ENCODE results near the gene CHD1. TPM values are rescaled to one million over a fixed set of nuclear protein-coding genes. Genes with fewer than 3 reads are reported as not detected.
A peak's percentile ranks its signal among the peaks of the same experiment; 100 is the strongest.

Gene CHD1
- total RNA-seq, 1 donor from 2014 or later: 11.5 TPM

DNA sequence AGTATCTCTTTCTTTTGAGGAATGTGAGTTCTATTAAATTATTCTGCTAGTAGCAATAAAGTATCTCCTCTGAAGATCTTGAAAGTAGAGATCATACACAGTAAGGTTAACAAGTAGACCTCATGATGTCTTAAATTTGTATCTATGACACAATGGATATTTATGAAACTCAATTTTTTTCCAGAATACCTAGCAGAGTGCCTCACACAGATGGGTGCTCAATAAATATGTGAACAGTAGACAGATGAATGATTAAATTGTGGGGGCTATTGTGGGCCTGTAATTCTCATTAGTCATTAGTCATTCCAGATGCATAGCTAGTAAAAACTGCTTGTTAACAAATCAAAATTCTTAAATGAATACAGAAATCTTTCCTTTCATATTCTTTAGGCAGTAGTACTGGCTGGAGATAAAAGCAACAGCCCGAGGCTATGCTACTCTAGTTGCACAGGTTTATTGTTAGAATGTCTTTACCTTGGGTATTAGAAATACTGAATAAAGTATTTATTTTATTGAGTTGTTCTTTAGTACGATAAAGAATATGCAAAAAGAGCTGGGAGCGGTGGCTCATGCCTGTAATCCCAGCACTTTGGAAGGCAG lies 22.0 kb downstream of the CHD1 start:
- no peak for ATAC-seq
- no peak for DNase-seq
- intact Hi-C loops (cut with micrococcal nuclease): loop anchor here (2.0 kb wide), 1 partner anchor 124 kb away; no protein-coding TSS in a partner anchor

DNA sequence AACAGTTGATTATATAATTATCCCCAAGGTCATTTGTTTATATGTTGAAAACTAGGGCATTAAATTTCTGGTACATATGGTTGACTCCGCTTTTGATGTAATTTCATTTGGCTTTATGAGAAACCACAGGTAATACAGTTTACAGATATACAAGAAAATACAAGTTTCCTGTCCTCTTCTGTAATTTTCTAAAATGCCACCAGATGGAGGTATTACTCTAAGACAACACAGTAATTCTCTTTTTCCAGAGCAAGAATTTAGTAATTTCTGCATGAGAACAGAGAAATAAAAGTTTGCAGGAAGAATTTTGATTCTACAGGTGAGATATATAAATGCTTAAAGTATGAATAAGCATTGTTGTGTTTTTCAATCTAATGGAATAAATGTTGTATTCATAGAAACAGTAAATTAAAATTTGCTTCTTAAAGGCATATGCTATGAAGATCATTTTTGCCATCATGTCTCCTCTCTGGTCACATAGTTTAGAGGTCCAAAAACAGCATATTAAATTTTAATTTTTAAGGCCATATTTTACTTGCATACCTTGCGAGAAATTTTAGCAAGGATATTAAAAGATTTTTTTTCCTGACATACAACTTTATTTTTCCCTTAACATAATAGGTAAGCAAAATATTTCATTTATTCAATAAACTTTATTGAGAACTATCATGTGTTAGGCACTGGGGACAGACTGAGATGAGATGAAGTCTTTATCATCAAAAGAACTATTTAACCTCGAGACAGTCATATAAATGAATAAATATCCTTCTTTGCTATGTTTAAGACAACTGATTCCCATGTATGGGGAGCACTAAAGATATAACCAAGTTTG lies 22.7 kb downstream of the CHD1 start:
- DNase-seq: no peak
- intact Hi-C loops (cut with micrococcal nuclease): loop anchor here (2.0 kb wide), 1 partner anchor 125 kb away; no protein-coding TSS in a partner anchor
- ATAC-seq: peak; percentile 32

DNA sequence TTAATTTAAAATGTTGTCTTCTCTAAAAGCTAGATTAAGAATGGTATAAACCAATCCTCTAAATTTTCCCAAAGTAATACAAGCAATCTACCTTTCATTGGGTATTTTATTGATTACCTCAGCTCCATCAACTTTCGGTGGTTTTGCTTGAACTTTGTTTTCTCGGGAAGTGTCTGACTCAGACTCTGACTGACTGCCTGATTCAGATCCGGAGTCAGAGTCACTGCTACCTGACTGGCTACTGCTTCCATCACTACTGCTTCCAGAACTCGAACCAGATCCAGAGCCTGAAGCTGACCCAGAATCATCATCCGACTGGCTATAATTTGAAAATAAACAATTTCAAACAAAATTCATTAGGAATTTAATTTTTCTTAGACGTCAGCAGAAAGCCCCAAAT lies 24.0 kb downstream of the CHD1 start:
- DNase-seq (no peak), ATAC-seq (no peak)
- intact Hi-C loops (cut with micrococcal nuclease): no loop called here

DNA sequence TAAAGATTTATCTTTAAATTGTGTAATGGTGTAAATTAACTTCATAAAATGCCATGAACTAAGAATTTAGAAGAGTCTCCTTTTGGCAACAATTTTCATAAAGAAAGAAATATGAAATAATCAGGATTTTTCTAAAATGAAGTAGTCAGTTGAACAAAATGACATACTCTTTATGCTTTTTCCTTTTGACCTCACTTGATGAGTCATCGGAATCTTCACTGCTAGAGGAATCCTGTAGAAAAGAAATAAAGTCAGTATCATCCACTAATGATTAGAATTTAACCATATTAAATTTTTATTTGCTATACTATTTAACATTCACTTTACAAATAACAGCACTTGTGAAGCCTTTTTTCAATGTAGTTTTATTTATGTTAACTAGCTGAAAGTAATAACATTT lies 26.1 kb downstream of the CHD1 start:
- ATAC-seq (no peak), DNase-seq (no peak)
- intact Hi-C loops (cut with micrococcal nuclease): no loop called here

DNA sequence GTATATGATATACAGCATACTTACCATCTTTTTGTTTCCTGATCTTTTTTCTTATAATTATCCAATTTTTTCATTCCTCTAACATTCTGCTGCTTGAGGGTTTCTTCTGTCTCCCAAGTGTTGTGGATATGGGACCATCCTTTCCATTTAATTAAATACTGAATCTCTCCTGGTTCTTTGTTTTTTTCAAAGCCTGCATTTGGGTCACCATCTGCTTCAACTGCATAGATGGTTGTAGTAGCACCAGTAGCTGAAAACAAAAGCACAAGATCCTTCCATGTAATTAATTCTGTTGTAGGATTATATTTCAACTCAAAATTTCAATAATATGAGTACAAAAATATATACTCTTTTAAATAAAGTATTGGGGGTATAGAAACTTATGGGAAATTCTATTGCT lies 29.4 kb downstream of the CHD1 start:
- intact Hi-C loops (cut with micrococcal nuclease): no loop called here

DNA sequence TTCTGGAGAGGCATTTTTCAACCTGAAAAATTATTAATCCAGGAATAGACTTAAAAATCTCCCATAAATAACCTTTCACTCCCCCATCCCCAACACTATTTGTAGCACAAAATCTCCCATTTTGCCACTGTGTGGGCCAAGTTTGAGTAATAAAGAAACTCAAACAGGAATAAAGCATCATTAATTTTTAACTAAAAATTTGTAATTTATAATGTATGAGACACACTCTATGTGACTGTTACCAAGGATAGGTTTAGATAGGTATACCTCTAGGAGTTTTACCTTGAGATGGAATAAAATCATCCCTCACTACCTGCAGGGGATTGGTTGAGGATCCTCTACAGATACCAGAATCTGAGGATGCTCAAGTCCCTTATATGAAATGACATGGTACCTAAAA lies 30.1 kb downstream of the CHD1 start:
- ATAC-seq (no peak), DNase-seq (no peak)
- intact Hi-C loops (cut with micrococcal nuclease): no loop called here

More for the DNA sequence above, 29.4 kb downstream of the CHD1 start:
- DNase-seq (no peak), ATAC-seq (no peak)

DNA sequence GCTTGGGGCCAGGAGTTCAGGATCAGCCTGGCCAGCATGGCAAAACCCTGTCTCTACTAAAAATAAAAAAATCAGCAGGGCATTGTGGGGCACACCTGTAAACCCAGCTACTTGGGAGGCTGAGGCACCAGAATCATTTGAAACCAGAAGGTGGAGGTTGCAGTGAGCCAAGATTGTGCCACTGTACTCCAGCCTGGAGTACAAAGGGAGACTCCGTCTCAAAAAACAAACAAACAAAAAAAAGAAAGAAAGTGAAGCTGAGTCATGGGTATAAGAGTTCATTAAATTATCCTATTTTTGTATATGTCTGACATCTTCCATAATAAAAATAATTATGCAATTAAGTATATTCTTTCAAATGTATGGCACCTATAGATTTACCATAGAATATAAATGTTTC lies 37.2 kb downstream of the CHD1 start:
- ATAC-seq (no peak), DNase-seq (no peak)
- intact Hi-C loops (cut with micrococcal nuclease): loop anchor here (5.0 kb wide), 1 partner anchor 34 kb away; no protein-coding TSS in a partner anchor

DNA sequence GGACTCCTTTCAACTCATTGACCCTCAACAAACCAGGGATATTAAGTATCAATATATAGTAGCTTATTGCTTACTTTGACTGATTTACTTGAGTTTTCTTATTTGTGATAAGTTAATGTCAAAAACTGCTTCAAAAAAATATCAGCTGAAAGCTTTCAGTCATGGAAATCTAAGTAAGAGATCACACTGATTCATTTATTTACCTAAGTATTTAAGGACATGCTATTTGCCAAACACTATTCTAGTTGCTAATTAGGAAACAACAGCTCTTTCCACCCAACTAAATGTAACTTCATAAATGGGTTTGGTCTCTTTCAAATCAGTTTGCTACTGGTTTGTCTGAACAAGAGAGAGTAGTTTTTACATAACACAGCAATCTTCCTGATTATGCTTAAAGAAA lies 48.2 kb downstream of the CHD1 start:
- no peak for ATAC-seq
- intact Hi-C loops (cut with micrococcal nuclease): no loop called here
- no peak for DNase-seq

DNA sequence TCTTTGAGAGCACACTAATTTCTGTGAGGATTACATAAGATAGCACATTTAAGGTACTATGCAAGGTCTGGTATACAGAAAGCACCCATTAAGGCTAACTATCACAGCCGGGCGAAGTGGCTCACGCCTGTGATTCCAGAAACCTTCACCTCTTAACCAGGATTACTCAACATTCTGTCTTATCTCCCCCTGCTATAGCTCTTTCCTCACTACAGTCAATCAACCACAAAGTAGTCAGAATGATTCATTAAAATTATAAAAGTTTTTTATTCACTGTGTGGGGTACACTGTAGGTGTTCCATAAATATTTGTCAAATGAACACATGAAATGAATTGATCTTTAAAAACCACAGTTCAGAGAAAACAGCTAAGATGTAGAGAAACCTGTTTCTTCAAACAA lies 48.7 kb downstream of the CHD1 start:
- DNase-seq: no peak
- no peak for ATAC-seq

DNA sequence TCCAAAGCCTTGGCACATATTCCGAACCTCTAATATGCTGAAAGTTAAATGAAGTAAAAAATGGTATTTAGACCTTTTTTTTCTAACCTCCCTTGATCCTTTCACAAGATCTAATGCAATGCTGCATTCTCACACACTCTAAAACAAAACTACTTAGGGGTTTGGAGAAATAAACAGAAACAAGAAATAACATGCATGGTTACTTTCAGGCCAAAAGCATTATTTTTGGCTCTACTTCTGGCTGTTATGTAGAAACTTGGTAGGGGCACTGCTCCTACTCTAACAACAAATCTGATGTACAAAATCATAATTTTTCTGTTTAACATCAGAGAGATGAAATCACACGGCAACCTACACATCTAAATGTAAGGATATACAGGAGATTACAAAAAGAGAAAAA lies 51.2 kb downstream of the CHD1 start:
- DNase-seq (no peak), ATAC-seq (no peak)
- intact Hi-C loops (cut with micrococcal nuclease): no loop called here

More for the DNA sequence above, 48.7 kb downstream of the CHD1 start:
- intact Hi-C loops (cut with micrococcal nuclease): no loop called here

DNA sequence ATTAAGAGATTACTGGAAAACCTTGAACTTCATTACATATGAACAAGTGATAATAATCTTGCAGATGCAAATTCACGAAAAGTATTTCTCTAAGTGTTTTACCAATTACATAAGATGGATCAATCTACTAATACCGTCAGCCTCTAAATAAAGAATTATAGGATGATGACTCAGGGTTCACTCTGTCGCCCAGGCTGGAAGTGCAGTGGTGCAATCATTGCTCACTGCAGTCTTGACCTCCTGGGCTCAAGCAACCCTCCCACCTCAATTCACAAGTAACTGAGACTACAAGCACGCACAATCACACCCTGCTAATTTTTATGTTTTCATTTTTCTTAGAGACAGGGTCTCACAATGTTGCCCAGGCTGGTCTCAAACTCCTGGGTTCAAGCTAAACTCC lies 56.1 kb downstream of the CHD1 start:
- intact Hi-C loops (cut with micrococcal nuclease): no loop called here
- ATAC-seq (no peak), DNase-seq (no peak)

DNA sequence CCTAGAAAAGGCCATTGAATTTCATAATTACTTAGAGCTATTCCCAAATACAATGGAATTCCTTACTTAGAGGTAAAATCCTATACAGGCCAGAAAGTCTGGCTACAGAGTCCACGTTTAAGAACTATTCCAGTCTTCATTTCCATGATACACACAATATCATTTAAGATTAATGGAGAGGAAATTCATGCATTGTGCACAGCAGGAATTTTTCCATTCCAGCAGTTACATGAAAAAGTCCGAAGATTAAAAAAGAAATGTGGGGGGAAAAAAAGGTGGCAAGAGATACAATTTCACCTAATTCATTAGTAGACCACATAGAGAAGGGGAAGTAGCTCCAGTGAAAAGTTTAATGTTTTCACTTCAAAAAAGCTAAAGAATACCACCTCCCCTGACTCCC lies 63.1 kb downstream of the CHD1 start:
- no peak for DNase-seq
- intact Hi-C loops (cut with micrococcal nuclease): no loop called here
- ATAC-seq: no peak

DNA sequence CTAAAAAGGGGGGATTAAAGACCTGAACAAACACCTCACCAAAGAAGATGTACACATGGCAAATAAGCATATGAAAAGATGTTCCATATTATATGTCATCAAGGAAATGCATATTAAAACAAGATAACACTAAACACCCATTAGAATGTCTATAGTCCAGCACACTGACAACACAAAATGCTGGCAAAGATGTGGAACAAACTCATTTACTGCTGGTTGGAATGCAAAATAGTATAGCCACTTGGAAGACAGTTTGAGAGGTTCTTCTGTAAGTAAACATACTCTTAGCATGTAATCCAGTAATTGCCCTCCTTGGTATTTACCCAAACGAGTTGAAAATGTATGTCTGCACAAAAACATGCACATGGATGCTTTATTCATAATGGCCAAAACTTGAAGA lies 81.8 kb downstream of the CHD1 start:
- intact Hi-C loops (cut with micrococcal nuclease): no loop called here
- DNase-seq (no peak), ATAC-seq (no peak)

DNA sequence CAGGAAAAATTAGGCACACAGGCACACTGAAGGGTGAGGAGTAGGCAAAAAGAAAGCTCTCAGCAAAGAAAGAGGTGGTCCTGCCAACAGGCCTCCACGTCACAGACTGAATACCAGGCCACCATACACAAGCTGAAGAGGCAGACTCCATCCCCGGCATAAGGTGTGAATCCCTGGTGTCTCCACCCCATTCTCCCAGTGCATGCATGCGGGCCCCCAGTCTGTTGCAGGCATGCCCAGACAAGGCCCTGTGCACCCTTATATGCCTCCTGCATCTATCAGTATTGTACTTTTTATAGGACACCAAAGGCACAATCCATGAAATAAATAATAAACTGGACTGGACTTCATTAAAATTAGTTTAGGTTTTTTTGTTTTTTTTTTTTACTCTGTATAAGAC lies 82.3 kb downstream of the CHD1 start:
- ATAC-seq (no peak), DNase-seq (no peak)
- intact Hi-C loops (cut with micrococcal nuclease): no loop called here

DNA sequence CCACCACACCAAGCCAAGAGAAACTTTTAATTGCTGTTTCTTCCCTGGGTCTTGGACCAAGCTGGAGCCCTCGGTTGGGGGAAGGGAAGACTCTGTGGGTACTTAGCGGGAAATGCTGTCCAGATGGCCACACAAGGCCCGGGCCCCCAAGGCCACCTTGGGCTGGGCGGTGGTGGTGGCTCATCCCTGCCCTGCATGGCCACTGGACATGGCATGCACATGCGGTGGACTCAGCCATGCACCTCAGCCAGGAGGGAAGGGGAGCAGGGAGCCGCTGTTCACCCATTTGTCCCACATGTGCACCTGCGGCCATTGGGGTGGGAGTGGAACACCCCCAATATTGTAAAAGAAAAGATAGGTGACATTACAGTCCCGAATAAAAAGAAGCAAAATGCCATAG lies 82.9 kb downstream of the CHD1 start:
- DNase-seq: no peak
- no peak for ATAC-seq
- intact Hi-C loops (cut with micrococcal nuclease): no loop called here

DNA sequence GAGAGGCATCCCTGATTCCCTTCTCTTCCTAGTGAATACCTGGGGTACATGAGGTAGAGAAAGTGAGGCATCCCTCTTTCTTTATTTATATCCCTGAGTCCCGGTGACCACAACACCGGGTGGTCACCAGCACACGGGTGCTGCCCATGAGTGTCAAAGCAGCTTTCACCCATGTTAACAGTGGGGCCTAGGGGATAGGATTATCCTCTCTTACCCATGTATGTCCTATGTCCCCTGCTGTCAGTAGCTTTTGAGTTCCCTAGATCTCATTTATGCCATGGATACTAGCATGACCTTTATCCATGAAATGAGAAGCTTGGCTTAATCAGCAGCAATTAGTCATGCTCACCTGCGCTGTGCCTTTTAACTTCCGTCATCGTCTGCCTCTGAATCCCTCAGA lies 83.9 kb downstream of the CHD1 start:
- intact Hi-C loops (cut with micrococcal nuclease): no loop called here
- DNase-seq: no peak
- no peak for ATAC-seq

DNA sequence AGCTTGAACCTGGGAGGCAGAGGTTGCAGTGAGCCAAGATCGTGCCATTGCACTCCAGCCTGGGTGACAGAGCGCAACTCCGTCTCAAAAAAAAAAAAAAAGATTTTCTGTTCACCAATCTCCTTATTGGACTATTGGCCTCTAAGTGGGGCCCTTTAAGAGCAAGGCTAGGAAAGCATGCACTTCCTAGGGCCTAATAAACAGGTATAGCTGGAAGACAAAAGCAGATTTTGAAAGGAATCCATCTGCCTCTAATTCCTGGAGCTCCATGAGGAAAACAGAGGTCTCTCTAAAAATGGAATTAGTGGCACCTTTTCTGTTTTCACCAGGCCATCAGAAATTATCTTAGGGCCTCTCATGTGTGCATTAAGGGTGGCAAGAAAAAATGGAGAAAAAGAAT lies 85.3 kb downstream of the CHD1 start:
- ATAC-seq (no peak), DNase-seq (no peak)
- intact Hi-C loops (cut with micrococcal nuclease): no loop called here

DNA sequence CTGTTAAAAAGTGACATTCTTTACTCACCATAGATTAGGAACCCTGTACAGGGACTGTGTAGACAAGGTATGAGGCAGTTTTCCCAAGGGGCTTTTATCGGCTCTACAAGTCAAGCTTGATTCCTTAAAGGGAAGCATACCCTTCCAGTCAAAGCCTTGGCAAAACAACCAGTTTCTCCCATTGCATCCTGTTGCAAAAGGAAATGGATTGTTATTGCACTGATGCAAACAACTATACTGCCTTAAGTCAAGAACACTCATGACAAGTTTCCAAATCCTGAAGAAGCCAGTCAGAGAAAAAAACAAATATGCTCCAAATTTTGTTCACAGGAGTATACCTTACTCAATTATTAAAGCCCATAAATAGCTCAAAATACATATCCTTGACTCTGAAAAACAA lies 87.9 kb downstream of the CHD1 start:
- no peak for DNase-seq
- intact Hi-C loops (cut with micrococcal nuclease): no loop called here
- no peak for ATAC-seq

DNA sequence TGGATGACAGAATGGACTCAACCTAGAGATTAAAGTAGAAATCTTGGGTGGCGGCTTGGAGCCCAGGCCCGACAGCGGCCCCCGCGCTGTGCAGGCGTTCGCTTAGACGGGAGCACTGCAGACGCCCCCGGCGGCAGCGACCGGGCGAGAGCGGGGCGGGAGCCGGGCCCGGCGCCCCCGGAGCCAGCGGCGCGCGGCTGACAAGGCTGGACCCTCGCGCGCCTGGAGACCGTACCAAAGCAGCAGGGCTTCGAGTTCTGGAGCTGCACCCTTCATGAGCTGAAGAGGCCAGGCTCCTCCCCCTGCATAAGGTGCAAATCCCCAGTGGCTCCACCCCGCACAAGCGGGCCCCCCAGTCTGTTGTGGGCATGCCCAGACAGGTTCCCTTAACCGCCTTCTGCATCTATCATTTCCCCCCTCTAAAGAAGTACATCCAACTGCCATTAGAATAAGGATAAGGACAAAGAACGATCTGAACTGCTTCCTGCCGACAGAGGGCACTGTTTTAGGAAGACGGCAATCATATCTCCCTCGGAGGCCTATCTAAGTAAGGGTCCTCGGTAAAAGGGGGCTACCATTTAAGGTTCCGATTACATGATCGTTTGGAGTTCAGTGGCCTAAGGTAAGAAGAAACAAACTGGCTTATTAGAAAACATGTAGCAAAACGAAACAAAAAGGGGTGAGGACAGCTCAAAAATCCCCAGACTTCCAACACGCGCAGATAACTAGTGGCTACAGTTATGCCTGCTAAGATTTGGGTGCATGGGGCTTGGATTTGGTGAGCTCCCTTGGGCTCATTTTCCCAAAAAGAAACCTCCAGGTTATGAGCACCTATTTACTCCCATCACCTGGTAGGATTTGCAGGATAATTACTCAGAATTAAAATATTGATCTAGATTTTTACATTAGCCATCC lies 89.1 kb downstream of the CHD1 start:
- peak; percentile 28 for DNase-seq
- peak; percentile 48 for ATAC-seq
- intact Hi-C loops (cut with micrococcal nuclease): no loop called here

DNA sequence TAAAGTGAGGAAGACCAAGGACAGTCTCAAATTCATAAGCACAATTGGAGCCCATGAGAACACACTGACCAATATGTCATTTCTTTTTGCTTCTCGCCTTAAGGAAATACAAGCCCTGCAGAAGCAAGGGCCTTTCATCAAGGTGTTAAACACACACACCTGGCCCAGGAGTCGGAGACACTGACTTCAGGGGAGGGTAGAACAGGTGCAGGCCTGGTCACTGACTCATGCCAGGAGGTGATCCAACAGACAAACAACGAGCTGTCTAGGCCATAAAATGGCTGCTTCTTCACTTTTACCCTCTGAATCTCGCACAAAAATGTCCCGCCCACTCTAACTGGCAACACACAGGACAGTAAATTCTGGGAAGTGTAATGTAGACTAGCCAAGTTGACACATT lies 92.6 kb downstream of the CHD1 start:
- DNase-seq (no peak), ATAC-seq (no peak)
- intact Hi-C loops (cut with micrococcal nuclease): no loop called here
